Hepatocyte (in vitro differentiated cells): ENCODE results near the gene EXOC8.

Experiments
- EZH2 ChIP-seq: fragments of 200-600 bp; sonication (generic); IDR thresholded peaks from 2 replicates; pipeline ENCODE4 v1.6.1; 2016; ENCODE audit warnings: antibody characterized with exemption, mild to moderate bottlenecking, borderline replicate concordance
- TF ChIP-seq, protein P1 (sequence below): fragments of 200-600 bp; sonication (generic); IDR thresholded peaks from 2 replicates; pipeline ENCODE4 v1.5.1; 2016; ENCODE audit warnings: antibody characterized with exemption, mild to moderate bottlenecking; ENCODE audit not compliant: poor library complexity

GRCh38 chr1:231364192-231364591 lies 26.5 kb upstream of the EXOC8 start:
- TF ChIP-seq, protein P1, sequence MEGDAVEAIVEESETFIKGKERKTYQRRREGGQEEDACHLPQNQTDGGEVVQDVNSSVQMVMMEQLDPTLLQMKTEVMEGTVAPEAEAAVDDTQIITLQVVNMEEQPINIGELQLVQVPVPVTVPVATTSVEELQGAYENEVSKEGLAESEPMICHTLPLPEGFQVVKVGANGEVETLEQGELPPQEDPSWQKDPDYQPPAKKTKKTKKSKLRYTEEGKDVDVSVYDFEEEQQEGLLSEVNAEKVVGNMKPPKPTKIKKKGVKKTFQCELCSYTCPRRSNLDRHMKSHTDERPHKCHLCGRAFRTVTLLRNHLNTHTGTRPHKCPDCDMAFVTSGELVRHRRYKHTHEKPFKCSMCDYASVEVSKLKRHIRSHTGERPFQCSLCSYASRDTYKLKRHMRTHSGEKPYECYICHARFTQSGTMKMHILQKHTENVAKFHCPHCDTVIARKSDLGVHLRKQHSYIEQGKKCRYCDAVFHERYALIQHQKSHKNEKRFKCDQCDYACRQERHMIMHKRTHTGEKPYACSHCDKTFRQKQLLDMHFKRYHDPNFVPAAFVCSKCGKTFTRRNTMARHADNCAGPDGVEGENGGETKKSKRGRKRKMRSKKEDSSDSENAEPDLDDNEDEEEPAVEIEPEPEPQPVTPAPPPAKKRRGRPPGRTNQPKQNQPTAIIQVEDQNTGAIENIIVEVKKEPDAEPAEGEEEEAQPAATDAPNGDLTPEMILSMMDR, result no peak
- TF ChIP-seq EZH2, result no peak
